ENCODE results near the gene DAPK1. TPM values are rescaled to one million over a fixed set of nuclear protein-coding genes. Genes with fewer than 3 reads are reported as not detected.

The DAPK1 gene
- total and polyA plus RNA-seq, 10 of the 15 experiments (the other 5 are each of a cell fraction or from before 2014, with no cell fraction given): 8.2 to 94.7 (median 51.6) TPM

DNA sequence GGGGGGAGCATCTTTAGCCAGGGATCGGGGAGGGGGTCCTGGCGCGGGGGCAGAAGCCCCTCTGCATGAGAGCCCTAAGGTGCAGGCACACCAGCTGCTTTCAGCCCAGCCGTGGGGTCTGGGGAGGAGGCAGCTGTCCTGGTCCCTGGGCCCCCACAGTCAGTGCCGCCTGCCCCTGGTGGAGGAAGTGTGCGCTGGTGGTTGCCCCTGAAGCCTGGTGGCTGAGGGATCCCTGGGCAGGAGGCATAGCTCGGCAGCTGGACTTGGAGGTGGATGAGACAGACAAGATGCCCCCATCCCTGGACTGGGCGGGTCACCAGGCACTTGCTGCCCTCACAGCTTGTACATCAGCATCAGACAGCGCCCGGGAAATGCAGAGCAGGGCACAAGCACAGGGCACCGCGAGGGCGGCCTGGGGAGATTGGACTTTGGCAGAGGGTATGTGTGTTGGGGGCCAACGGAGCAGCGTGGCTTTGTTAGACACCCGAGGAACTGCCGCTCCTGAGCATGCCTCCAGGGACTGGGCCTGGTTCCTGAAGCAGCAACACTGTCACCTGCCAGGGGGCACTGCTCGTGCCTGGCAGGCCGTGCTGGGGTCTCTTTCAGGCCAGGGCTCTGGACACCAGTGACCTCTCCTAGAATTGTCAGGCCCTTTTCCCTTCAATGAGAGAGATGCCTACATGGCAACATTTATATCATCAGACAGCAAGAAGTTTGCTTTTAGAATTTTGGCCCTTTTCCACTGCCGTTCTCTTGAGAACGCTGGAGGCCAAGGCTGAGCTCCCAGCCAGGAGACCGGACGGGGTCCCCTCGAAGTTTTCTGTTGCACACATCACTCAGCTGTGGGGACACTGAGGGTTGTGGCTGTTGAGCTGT is 186.3 kb downstream of the DAPK1 start:
- FAIRE-seq (no peak), DNase-seq (ENCODE audit: low read depth, low spot score) (no peak), ATAC-seq (no peak; the same call in 1 of the 3 replicates)
- H4K20me1 ChIP-seq (ENCODE audit: control insufficient read depth, insufficient read depth): no peaks in the 10 kb centered on the region
- H3K4me1 ChIP-seq (ENCODE audit: control insufficient read depth, insufficient read depth, low read length): no peaks in the 10 kb centered on the region
- TF ChIP-seq RUNX3 (IDR thresholded peaks at IDR 0.05; ENCODE audit: low read length): no peak
- no peak for TF ChIP-seq RAD51 (IDR thresholded peaks at IDR 0.05)
- no peak for TF ChIP-seq IKZF2 (IDR thresholded peaks at IDR 0.05)
- no peak for TF ChIP-seq ZSCAN29 (IDR thresholded peaks at IDR 0.05)
- TF ChIP-seq MTA3 (IDR thresholded peaks at IDR 0.05; ENCODE audit: borderline replicate concordance, low read length): no peak
- no peak for TF ChIP-seq KAT2A (conservative IDR thresholded peaks at IDR 0.05; ENCODE audit: control insufficient read depth, low read depth, low read length)
- TF ChIP-seq ETV6 (conservative IDR thresholded peaks at IDR 0.05 in 1 of 2, IDR thresholded peaks at IDR 0.05 in 1 of 2; ENCODE audit: borderline replicate concordance in 1 of 2, low read depth in 1 of 2): no peak
- no peak for TF ChIP-seq RB1 (IDR thresholded peaks at IDR 0.05; ENCODE audit: borderline replicate concordance)
- no peak for TF ChIP-seq NFYA (IDR thresholded peaks at IDR 0.05; ENCODE audit: borderline replicate concordance, low read depth, low read length)
- no peak for TF ChIP-seq SMAD1 (IDR thresholded peaks at IDR 0.05; ENCODE audit: low read depth, partially characterized antibody)
- TF ChIP-seq, protein P1, sequence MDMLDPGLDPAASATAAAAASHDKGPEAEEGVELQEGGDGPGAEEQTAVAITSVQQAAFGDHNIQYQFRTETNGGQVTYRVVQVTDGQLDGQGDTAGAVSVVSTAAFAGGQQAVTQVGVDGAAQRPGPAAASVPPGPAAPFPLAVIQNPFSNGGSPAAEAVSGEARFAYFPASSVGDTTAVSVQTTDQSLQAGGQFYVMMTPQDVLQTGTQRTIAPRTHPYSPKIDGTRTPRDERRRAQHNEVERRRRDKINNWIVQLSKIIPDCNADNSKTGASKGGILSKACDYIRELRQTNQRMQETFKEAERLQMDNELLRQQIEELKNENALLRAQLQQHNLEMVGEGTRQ (IDR thresholded peaks at IDR 0.05; ENCODE audit: borderline replicate concordance, low read depth, low read length): no peak
- TF ChIP-seq ESRRA (IDR thresholded peaks at IDR 0.05; ENCODE audit: low read length): no peak
- TF ChIP-seq FOS (IDR thresholded peaks at IDR 0.05; ENCODE audit: borderline replicate concordance, extremely low read depth, insufficient read length): no peak
- peaks cover 1 to 11% of the 10 kb centered on the region in 2 experiments; a peak in 3 of 4 replicates for H3K36me3 ChIP-seq (ENCODE audit: control insufficient read depth in 2 of 2, insufficient read depth in 2 of 2, low read length in 1 of 2)
- ChIA-PET RAD21 (ENCODE audit: unreplicated experiment) (no interaction called here), SMC1A (ENCODE audit: uncharacterized antibody, unreplicated experiment) (interaction anchor here (0.6 kb wide), 1 partner anchor 131 kb away, joined by 3 read pairs; no protein-coding TSS in a partner anchor), CTCF (interaction anchor here (0.7 to 2.3 kb wide), 15 partner anchors 9 to 1595 kb away, joined by 3 to 10 read pairs (median 4); no protein-coding TSS in a partner anchor), POLR2A (no interaction called here)
- in situ Hi-C loops (cut with MboI) (no loop called here), intact Hi-C loops (cut with micrococcal nuclease; ENCODE audit: unreplicated experiment) (loop anchor here (2.0 kb wide), 1 partner anchor 129 kb away; no protein-coding TSS in a partner anchor)
- H3K4me3 ChIP-seq: no peak overlapping the region
- no peak overlapping the region for H3K4me2 ChIP-seq (ENCODE audit: control insufficient read depth, insufficient read depth)
- H3K27me3 ChIP-seq (replicated peaks in 1 of 2; ENCODE audit: control insufficient read depth in 2 of 2, insufficient read depth in 2 of 2, low read length in 1 of 2): no peaks in the 10 kb centered on the region
- H3K79me2 ChIP-seq (ENCODE audit: control insufficient read depth, insufficient read depth, low read length): no peaks in the 10 kb centered on the region
- no peak overlapping the region for H3K9ac ChIP-seq (ENCODE audit: control insufficient read depth, insufficient read depth, low read length)
- 76% methylated on average over 24 of the region's 24 CpGs for WGBS (ENCODE audit: insufficient coverage, insufficient replicate concordance, low lambda C conversion rate, missing lambda C conversion rate)
- no TSS peak for BruUV-seq (replicated peaks)
- H2AFZ ChIP-seq (ENCODE audit: control insufficient read depth, low read depth, low read length): no peak overlapping the region
- no peaks in the 10 kb centered on the region for H3K9me3 ChIP-seq (replicated peaks; ENCODE audit: control insufficient read depth, insufficient read depth, low read length)
- no peak overlapping the region for H3K27ac ChIP-seq (ENCODE audit: control insufficient read depth, insufficient read depth)
